GM18951 (cell line): ENCODE results near the gene PCSK2.

Experiments used
- POLR2A ChIP-seq: IDR thresholded peaks from 4 replicates; pipeline ENCODE4 v1.6.1; 2011; ENCODE audit warnings: mild to moderate bottlenecking; ENCODE audit not compliant: insufficient read length, insufficient read depth; ENCODE audit errors: extremely low read depth
- in situ Hi-C: fragments of 300-500 bp; cut with MboI; formaldehyde crosslinking; loops from one replicate; pipeline ENCODE4 v1.12.0; 2022; ENCODE audit warnings: low sequenced_read_pairs, mixed read lengths, inconsistent platforms; ENCODE audit not compliant: unreplicated experiment

PCSK2 gene

DNA sequence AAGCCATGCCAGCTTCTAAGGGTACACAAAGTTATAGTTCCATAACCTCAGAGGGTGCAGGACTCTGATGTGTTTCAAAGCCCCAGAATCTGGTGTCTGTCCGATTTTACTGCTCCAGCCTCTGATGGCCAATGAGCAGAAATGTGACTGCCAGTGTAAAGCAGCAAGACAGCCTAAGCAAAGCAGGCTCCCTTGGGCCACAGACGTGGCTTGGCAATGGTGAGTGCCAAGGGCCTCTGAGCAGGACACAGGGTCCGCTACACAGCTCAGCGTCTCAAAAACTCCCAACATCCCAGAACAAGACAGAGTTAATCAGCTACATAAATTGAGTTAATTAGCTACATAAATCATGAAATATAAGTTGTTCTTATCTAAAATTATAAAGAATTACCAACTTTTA lies 69.2 kb downstream of the PCSK2 start:
- no peak for TF ChIP-seq POLR2A
- in situ Hi-C loops, result no loop called here

GRCh38 chr20:17298171-17298570 lies 71.3 kb downstream of the PCSK2 start:
- in situ Hi-C loops, result no loop called here
- no peak for TF ChIP-seq POLR2A

GRCh38 chr20:17298751-17299150 lies 71.9 kb downstream of the PCSK2 start:
- in situ Hi-C loops, result no loop called here
- TF ChIP-seq POLR2A, result no peak

GRCh38 chr20:17300113-17300512 lies 73.3 kb downstream of the PCSK2 start:
- in situ Hi-C loops, result no loop called here
- no peak for TF ChIP-seq POLR2A

DNA sequence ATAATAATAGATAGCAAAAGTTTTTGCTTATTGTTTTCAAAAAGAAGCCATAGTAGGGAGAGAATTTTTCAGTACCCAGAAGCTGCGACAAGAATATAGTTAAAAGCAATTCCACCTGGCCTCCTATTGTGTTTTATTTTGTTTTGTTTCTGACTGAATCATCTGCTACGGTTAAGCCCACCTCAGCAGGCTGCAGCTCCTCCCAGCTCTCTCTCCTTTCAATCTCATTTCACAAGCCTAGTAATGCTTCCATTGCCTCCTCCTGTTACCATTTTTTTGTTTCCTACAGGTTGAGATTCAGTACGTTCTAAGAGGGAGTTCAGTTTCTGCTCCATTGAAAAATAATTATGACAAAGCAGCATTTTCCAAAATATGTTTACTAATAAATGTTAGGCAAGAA lies 77.9 kb downstream of the PCSK2 start:
- TF ChIP-seq POLR2A, result no peak

GRCh38 chr20:17306427-17306826 lies 79.6 kb downstream of the PCSK2 start:
- no peak for TF ChIP-seq POLR2A
- in situ Hi-C loops, result no loop called here

More for the DNA sequence above, 77.9 kb downstream of the PCSK2 start:
- in situ Hi-C loops, result no loop called here

GRCh38 chr20:17314264-17314663 lies 87.4 kb downstream of the PCSK2 start:
- in situ Hi-C loops, result no loop called here
- no peak for TF ChIP-seq POLR2A

- TF ChIP-seq POLR2A, result no peak
- in situ Hi-C loops, result no loop called here
Measured at GRCh38 chr20:17315407-17316231, 88.8 kb downstream of the PCSK2 start.

GRCh38 chr20:17316316-17317038 lies 89.6 kb downstream of the PCSK2 start:
- TF ChIP-seq POLR2A, result no peak
- in situ Hi-C loops, result no loop called here

- in situ Hi-C loops, result no loop called here
Measured at GRCh38 chr20:17317341-17317740, 90.5 kb downstream of the PCSK2 start.

GRCh38 chr20:17320456-17320855 lies 93.6 kb downstream of the PCSK2 start:
- in situ Hi-C loops, result no loop called here
- TF ChIP-seq POLR2A, result no peak

More at GRCh38 chr20:17317341-17317740, 90.5 kb downstream of the PCSK2 start:
- TF ChIP-seq POLR2A, result no peak

DNA sequence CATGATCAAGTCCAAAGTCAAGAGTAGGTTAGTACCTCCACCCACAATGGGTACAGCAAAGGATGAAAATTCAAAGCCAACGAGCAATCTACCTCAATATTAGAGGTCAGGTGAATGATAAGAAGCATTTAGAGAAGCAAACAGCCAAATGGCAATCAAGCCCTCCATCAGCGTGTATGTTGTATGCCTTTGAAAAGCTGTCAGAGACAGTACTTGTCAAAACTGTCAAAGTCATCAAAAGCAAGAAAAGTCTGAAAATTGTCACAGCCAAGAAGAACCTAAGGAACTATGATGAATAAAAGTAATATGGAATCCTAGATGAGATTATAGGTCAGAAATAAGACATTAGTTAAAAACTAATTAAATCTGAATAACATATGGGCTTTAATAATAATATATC lies 99.3 kb downstream of the PCSK2 start:
- in situ Hi-C loops, result no loop called here

GRCh38 chr20:17327185-17328148 lies 100.6 kb downstream of the PCSK2 start:
- in situ Hi-C loops, result no loop called here
- no peak for TF ChIP-seq POLR2A

More for the DNA sequence above, 99.3 kb downstream of the PCSK2 start:
- TF ChIP-seq POLR2A, result no peak
